Measurements from ENCODE around the gene DUS3L.
A peak's percentile ranks its signal among the peaks of the same experiment; 100 is the strongest.

DUS3L gene

GRCh38 chr19:5831159-5831558 lies 40.2 kb upstream of the DUS3L start:
- TF ChIP-seq Cebpa-rat (IDR thresholded peaks at IDR 0.05): no peak
- H3K27me3 ChIP-seq: 0 out of 22 replicates have a peak, but pooled peaks cover 0 to 8% (median 0%) of the 10 kb centered on the region in 11 experiments
- no peak overlapping the region for H3K4me2 ChIP-seq
- no peaks in the 10 kb centered on the region for H3K36me3 ChIP-seq
- peaks cover 0 to 6% (median 0%) of the 10 kb centered on the region in 11 experiments; a peak in 5 of 22 replicates for H4K20me1 ChIP-seq
- no peak overlapping the region for H3K4me3 ChIP-seq
- peaks cover 28 to 42% (median 34%) of the 10 kb centered on the region in 10 experiments for H3K4me1 ChIP-seq
- no peaks in the 10 kb centered on the region for H3K9me3 ChIP-seq (replicated peaks in 1 of 11)
- H3K9ac ChIP-seq: no peak overlapping the region
- H3K27ac ChIP-seq: no peak overlapping the region

GRCh38 chr19:5829567-5830310 lies 38.8 kb upstream of the DUS3L start:
- H3K4me3 ChIP-seq: peak overlapping the region; percentile 57 to 81 (median 70)
- H3K9ac ChIP-seq: peak overlapping the region; percentile 84 to 95 (median 90); a peak in 21 of 22 replicates
- H3K27me3 ChIP-seq: 0 out of 22 replicates have a peak, but pooled peaks cover 0 to 8% (median 0%) of the 10 kb centered on the region in 11 experiments
- H3K4me1 ChIP-seq: peaks cover 28 to 43% (median 35%) of the 10 kb centered on the region in 10 experiments
- no peaks in the 10 kb centered on the region for H3K9me3 ChIP-seq (replicated peaks in 1 of 11)
- H3K4me2 ChIP-seq: peak overlapping the region; percentile 85 to 99 (median 97)
- peaks cover 0 to 6% (median 0%) of the 10 kb centered on the region in 11 experiments; a peak in 5 of 22 replicates for H4K20me1 ChIP-seq
- TF ChIP-seq Cebpa-rat (IDR thresholded peaks at IDR 0.05): no peak
- peak overlapping the region in 10 of 11 experiments; percentile 86 to 98 (median 92); a peak in 17 of 22 replicates for H3K27ac ChIP-seq
- H3K36me3 ChIP-seq: no peaks in the 10 kb centered on the region

GRCh38 chr19:5828661-5829566 lies 38.0 kb upstream of the DUS3L start:
- Histone ChIP-seq H3K9me3 (replicated peaks in 1 of 11) (no peaks in the 10 kb centered on the region), H3K4me3 (peak overlapping the region; percentile 57 to 81 (median 70)), H3K4me1 (peaks cover 28 to 40% (median 35%) of the 10 kb centered on the region in 10 experiments), H3K27me3 (0 out of 22 replicates have a peak, but pooled peaks cover 0 to 8% (median 0%) of the 10 kb centered on the region in 11 experiments), H3K36me3 (no peaks in the 10 kb centered on the region), H4K20me1 (peaks cover 0 to 6% (median 0%) of the 10 kb centered on the region in 11 experiments; a peak in 5 of 22 replicates), H3K9ac (peak overlapping the region; percentile 84 to 95 (median 90)), H3K4me2 (peak overlapping the region; percentile 85 to 99 (median 97)), H3K27ac (peak overlapping the region; percentile 85 to 98 (median 92))
- no peak for TF ChIP-seq Cebpa-rat (IDR thresholded peaks at IDR 0.05)

- peak overlapping the region; percentile 84 to 95 (median 90) for H3K9ac ChIP-seq
- peak overlapping the region; percentile 85 to 98 (median 92) for H3K27ac ChIP-seq
- H3K36me3 ChIP-seq: no peaks in the 10 kb centered on the region
- peaks cover 28 to 40% (median 35%) of the 10 kb centered on the region in 10 experiments for H3K4me1 ChIP-seq
- 0 out of 22 replicates have a peak, but pooled peaks cover 0 to 8% (median 0%) of the 10 kb centered on the region in 11 experiments for H3K27me3 ChIP-seq
- H3K4me3 ChIP-seq: peak overlapping the region; percentile 57 to 81 (median 70)
- no peaks in the 10 kb centered on the region for H3K9me3 ChIP-seq (replicated peaks in 1 of 11)
- peaks cover 0 to 6% (median 0%) of the 10 kb centered on the region in 11 experiments; a peak in 5 of 22 replicates for H4K20me1 ChIP-seq
- H3K4me2 ChIP-seq: peak overlapping the region; percentile 85 to 99 (median 97)
- TF ChIP-seq Cebpa-rat (IDR thresholded peaks at IDR 0.05): 0 out of 22 replicates have a peak, but pooled peaks of 1 of the 11 experiments have one; percentile 22
Measured at GRCh38 chr19:5827891-5828660, 37.1 kb upstream of the DUS3L start.

GRCh38 chr19:5827342-5827890 lies 36.5 kb upstream of the DUS3L start:
- Histone ChIP-seq H4K20me1 (peaks cover 0 to 6% (median 0%) of the 10 kb centered on the region in 11 experiments; a peak in 5 of 22 replicates), H3K27ac (peak overlapping the region; percentile 85 to 98 (median 92); a peak in 21 of 22 replicates), H3K36me3 (no peaks in the 10 kb centered on the region), H3K27me3 (0 out of 22 replicates have a peak, but pooled peaks cover 0 to 8% (median 0%) of the 10 kb centered on the region in 11 experiments), H3K9ac (peak overlapping the region; percentile 84 to 95 (median 90)), H3K4me2 (peak overlapping the region; percentile 61 to 99 (median 97)), H3K9me3 (replicated peaks in 1 of 11) (no peaks in the 10 kb centered on the region), H3K4me1 (peaks cover 28 to 40% (median 35%) of the 10 kb centered on the region in 10 experiments), H3K4me3 (peak overlapping the region; percentile 57 to 81 (median 70))
- no peak for TF ChIP-seq Cebpa-rat (IDR thresholded peaks at IDR 0.05)

- Histone ChIP-seq H3K9me3 (replicated peaks in 1 of 11) (no peaks in the 10 kb centered on the region), H3K9ac (peak overlapping the region in 8 of 11 experiments; percentile 84 to 95 (median 90); a peak in 13 of 22 replicates), H3K27me3 (0 out of 22 replicates have a peak, but pooled peaks cover 0 to 8% (median 0%) of the 10 kb centered on the region in 11 experiments), H4K20me1 (peaks cover 0 to 6% (median 0%) of the 10 kb centered on the region in 11 experiments; a peak in 4 of 22 replicates), H3K4me2 (peak overlapping the region; percentile 61 to 99 (median 97)), H3K27ac (peak overlapping the region in 8 of 11 experiments; percentile 86 to 98 (median 93); a peak in 7 of 22 replicates), H3K4me1 (peaks cover 28 to 40% (median 35%) of the 10 kb centered on the region in 10 experiments), H3K4me3 (peak overlapping the region in 9 of 10 experiments; percentile 57 to 81 (median 68); a peak in 18 of 20 replicates), H3K36me3 (no peaks in the 10 kb centered on the region)
- TF ChIP-seq Cebpa-rat (IDR thresholded peaks at IDR 0.05): no peak
Measured at GRCh38 chr19:5826531-5827341, 35.8 kb upstream of the DUS3L start.

GRCh38 chr19:5825178-5825577 lies 34.2 kb upstream of the DUS3L start:
- H3K27me3 ChIP-seq: 0 out of 22 replicates have a peak, but pooled peaks cover 0 to 8% (median 0%) of the 10 kb centered on the region in 11 experiments
- no peaks in the 10 kb centered on the region for H3K9me3 ChIP-seq (replicated peaks in 1 of 11)
- H3K4me3 ChIP-seq: no peak overlapping the region
- H4K20me1 ChIP-seq: peaks cover 0 to 6% (median 0%) of the 10 kb centered on the region in 11 experiments; a peak in 4 of 22 replicates
- TF ChIP-seq Cebpa-rat (IDR thresholded peaks at IDR 0.05): no peak
- peaks cover 28 to 37% (median 33%) of the 10 kb centered on the region in 10 experiments for H3K4me1 ChIP-seq
- no peaks in the 10 kb centered on the region for H3K36me3 ChIP-seq
- H3K27ac ChIP-seq: no peak overlapping the region
- H3K4me2 ChIP-seq: no peak overlapping the region
- H3K9ac ChIP-seq: no peak overlapping the region
